SK-N-SH (cell line): ENCODE measurements around the gene AKT1. TPM values are rescaled to one million over a fixed set of nuclear protein-coding genes. Genes with fewer than 3 reads are reported as not detected.

Experiments
- CTCF ChIA-PET: fragments of 300-600, 350-600 bp; formaldehyde crosslinking; extraction: SDS; loops from one replicate; lab custom pipeline; 2021; lab: Yijun Ruan, JAX
- POLR2A ChIA-PET: fragments of 350-600 bp; sonication (Branson Sonifier 250); formaldehyde crosslinking; extraction: SDS; loops from one replicate; lab custom pipeline; 2020; ENCODE audit warnings: antibody characterized with exemption, inconsistent platforms; lab: Yijun Ruan, JAX
- DNase-seq: peaks from one replicate; pipeline ENCODE4 v3.0.0; 2012
- H2AFZ ChIP-seq: fragments of 200-600 bp; sonication (generic); 2 replicates; pipeline ENCODE4 v1.8.1; 2016; ENCODE audit warnings: antibody characterized with exemption, mild to moderate bottlenecking, low read depth
- H3F3A ChIP-seq: fragments of 200-600 bp; sonication (generic); replicated peaks from 2 replicates; pipeline ENCODE3; 2016; ENCODE audit warnings: antibody characterized with exemption, mild to moderate bottlenecking; ENCODE audit not compliant: insufficient read depth
- H3K27ac ChIP-seq, 2 experiments: fragments of 200-500 bp in 1 of 2; fragments of 200-600 bp in 1 of 2; sonication (Bioruptor generic) in 1 of 2; sonication (generic), shearing (Covaris generic) in 1 of 2; 2 replicates each; pipeline versions ENCODE4 v1.5.1 to v1.6.1; 2014 to 2016; ENCODE audit warnings: low read depth in 2 of 2, inconsistent platforms in 1 of 2, low read length in 1 of 2, mild to moderate bottlenecking in 1 of 2, mixed read lengths in 1 of 2
- H3K27me3 ChIP-seq: fragments of 200-600 bp; sonication (generic), shearing (Covaris generic); 2 replicates; pipeline ENCODE4 v1.6.1; 2016; ENCODE audit warnings: mixed run types; ENCODE audit not compliant: insufficient read depth
- H3K36me3 ChIP-seq, 2 experiments: fragments of 200-500 bp in 1 of 2; fragments of 200-600 bp in 1 of 2; sonication (Bioruptor generic) in 1 of 2; sonication (generic) in 1 of 2; replicated peaks in 1 of 2; 2 replicates each; pipeline versions ENCODE3 to v1.5.1; 2014 to 2016; ENCODE audit warnings: low read length in 1 of 2, mild to moderate bottlenecking in 1 of 2; ENCODE audit not compliant: insufficient read depth in 2 of 2, control insufficient read depth in 1 of 2
- H3K4me1 ChIP-seq, 2 experiments: fragments of 200-500 bp in 1 of 2; fragments of 200-600 bp in 1 of 2; sonication (Bioruptor generic) in 1 of 2; sonication (generic), shearing (Covaris generic) in 1 of 2; 2 replicates each; pipeline versions ENCODE4 v1.5.1 to v1.6.1; 2014 to 2016; ENCODE audit warnings: low read depth in 1 of 2, low read length in 1 of 2, mixed run types in 1 of 2; ENCODE audit not compliant: insufficient read depth in 2 of 2, control insufficient read depth in 1 of 2
- H3K4me2 ChIP-seq: fragments of 200-600 bp; sonication (generic), shearing (Covaris generic); 2 replicates; pipeline ENCODE4 v1.6.1; 2017; ENCODE audit warnings: mixed run types
- H3K4me3 ChIP-seq, 2 experiments: fragments of 200-500 bp in 1 of 2; fragments of 200-600 bp in 1 of 2; sonication (Bioruptor generic) in 1 of 2; sonication (generic), shearing (Covaris generic) in 1 of 2; 2 replicates each; pipeline versions ENCODE4 v1.5.1 to v1.8.1; 2014 to 2016; ENCODE audit warnings: low read depth in 2 of 2, inconsistent platforms in 1 of 2, low read length in 1 of 2, mild to moderate bottlenecking in 1 of 2, mixed read lengths in 1 of 2, moderate library complexity in 1 of 2
- H3K79me2 ChIP-seq: fragments of 200-600 bp; sonication (generic); 2 replicates; pipeline ENCODE4 v1.8.1; 2017; ENCODE audit warnings: mild to moderate bottlenecking; ENCODE audit not compliant: insufficient read depth
- H3K9ac ChIP-seq: fragments of 200-600 bp; sonication (generic); 2 replicates; pipeline ENCODE4 v1.6.1; 2017; ENCODE audit warnings: mixed run types
- H3K9me2 ChIP-seq: fragments of 200-600 bp; sonication (generic); 2 replicates; pipeline ENCODE4 v1.6.1; 2017; ENCODE audit warnings: mixed run types
- H3K9me3 ChIP-seq: fragments of 200-600 bp; sonication (generic); 2 replicates; pipeline ENCODE4 v1.6.1; 2017; ENCODE audit warnings: mixed run types, mild to moderate bottlenecking, moderate library complexity
- H4K20me1 ChIP-seq: fragments of 200-600 bp; sonication (generic); 2 replicates; pipeline ENCODE4 v1.6.1; 2017; ENCODE audit warnings: mild to moderate bottlenecking, mixed run types; ENCODE audit not compliant: insufficient read depth
- CTCF ChIP-seq: fragments of 200-600 bp; sonication (generic); IDR thresholded peaks from 2 replicates; pipeline ENCODE4 v1.6.1; 2017; ENCODE audit warnings: antibody characterized with exemption, mild to moderate bottlenecking, moderate library complexity
- EP300 ChIP-seq, 2 experiments: IDR thresholded peaks; 2 replicates each; pipeline versions ENCODE4 v1.4.0 to v1.6.1; 2012; ENCODE audit warnings: borderline replicate concordance in 1 of 2, low read depth in 1 of 2, low read length in 1 of 2
- EZH2phosphoT487 ChIP-seq: fragments of 200-600 bp; sonication (generic); IDR thresholded peaks from 2 replicates; pipeline ENCODE4 v1.6.1; 2017; ENCODE audit warnings: low read depth, mixed run types, mild to moderate bottlenecking, antibody characterized with exemption, moderate library complexity, borderline replicate concordance
- FOXM1 ChIP-seq: IDR thresholded peaks from 2 replicates; pipeline ENCODE4 v1.4.0; 2012; ENCODE audit warnings: low read depth, mild to moderate bottlenecking
- REST ChIP-seq: IDR thresholded peaks from 2 replicates; pipeline ENCODE4 v1.6.1; 2012; ENCODE audit warnings: mild to moderate bottlenecking, low read depth, low read length, moderate library complexity
- TCF12 ChIP-seq: IDR thresholded peaks from 2 replicates; pipeline ENCODE4 v1.4.0; 2012
- WGBS: methylation state at CpG from one replicate; pipeline ENCODE4 v1.1.6; 2017; ENCODE audit warnings: low lambda C conversion rate; 5-methylcytosine and 5-hydroxymethylcytosine counted together
- polyA plus RNA-seq, 3 experiments: library from polyadenylated mRNA; depleted of rRNA; stranded (reverse); fragments of >200 nt; gene quantifications; 2 replicates each; pipeline ENCODE4 v1.2.3, GENCODE V29; 2012

AKT1 gene
- polyA plus RNA-seq, 1 of the 3 experiments (the other 2 are of a cell fraction) = 198 TPM

- TF ChIP-seq EP300 (IDR thresholded peaks at IDR 0.05; ENCODE audit: borderline replicate concordance in 1 of 2, low read depth in 1 of 2, low read length in 1 of 2) (no peak), FOXM1 (no peak), TCF12 (no peak), REST (no peak)
These were observed 69.6 kb downstream of the AKT1 start (continued) for GRCh38 chr14:104725772-104726548.

- Histone ChIP-seq H3K4me1 (peaks cover 0 to 27% of the 10 kb centered on the region in 2 experiments; a peak in 2 of 4 replicates), H2AFZ (no peak overlapping the region), H3K36me3 (peaks cover 0 to 4% of the 10 kb centered on the region in 2 experiments), H3K9me3 (no peaks in the 10 kb centered on the region), H3F3A (no peaks in the 10 kb centered on the region), H3K27me3 (no peaks in the 10 kb centered on the region), H3K79me2 (no peaks in the 10 kb centered on the region), H3K9ac (peak overlapping the region; percentile 57; the same call in 1 of the 2 replicates), H3K4me3 (peak overlapping the region; percentile 60 to 69), H3K4me2 (peak overlapping the region; percentile 81), H4K20me1 (peaks cover 11% of the 10 kb centered on the region; the same call in 1 of the 2 replicates), H3K9me2 (no peaks in the 10 kb centered on the region), H3K27ac (peak overlapping the region in 1 of 2 experiments; percentile 80; a peak in 1 of 4 replicates)
- TF ChIP-seq CTCF (peak; percentile 35), EZH2phosphoT487 (no peak)
- 46% methylated on average over 8 of the region's 24 CpGs for WGBS
- DNase-seq = peak; percentile 84
- ChIA-PET POLR2A (no interaction called here), CTCF (interaction anchor here (0.6 to 3.8 kb wide), 16 partner anchors 9 to 641 kb away, joined by 3 to 23 read pairs (median 3); partner anchors contain the start of gene SIVA1)
These were observed 70.4 kb downstream of the AKT1 start for GRCh38 chr14:104724981-104725771.
